HG03378 (cell line): Measurements from ENCODE around the gene ZFY.

ENCODE experiments used
- ATAC-seq: cut with Tn5 transposase; IDR thresholded peaks from one replicate; pipeline ENCODE4 v1.9.1; 2021; ENCODE audit warnings: mild to moderate bottlenecking, moderate library complexity; ENCODE audit not compliant: unreplicated experiment

Gene ZFY

DNA sequence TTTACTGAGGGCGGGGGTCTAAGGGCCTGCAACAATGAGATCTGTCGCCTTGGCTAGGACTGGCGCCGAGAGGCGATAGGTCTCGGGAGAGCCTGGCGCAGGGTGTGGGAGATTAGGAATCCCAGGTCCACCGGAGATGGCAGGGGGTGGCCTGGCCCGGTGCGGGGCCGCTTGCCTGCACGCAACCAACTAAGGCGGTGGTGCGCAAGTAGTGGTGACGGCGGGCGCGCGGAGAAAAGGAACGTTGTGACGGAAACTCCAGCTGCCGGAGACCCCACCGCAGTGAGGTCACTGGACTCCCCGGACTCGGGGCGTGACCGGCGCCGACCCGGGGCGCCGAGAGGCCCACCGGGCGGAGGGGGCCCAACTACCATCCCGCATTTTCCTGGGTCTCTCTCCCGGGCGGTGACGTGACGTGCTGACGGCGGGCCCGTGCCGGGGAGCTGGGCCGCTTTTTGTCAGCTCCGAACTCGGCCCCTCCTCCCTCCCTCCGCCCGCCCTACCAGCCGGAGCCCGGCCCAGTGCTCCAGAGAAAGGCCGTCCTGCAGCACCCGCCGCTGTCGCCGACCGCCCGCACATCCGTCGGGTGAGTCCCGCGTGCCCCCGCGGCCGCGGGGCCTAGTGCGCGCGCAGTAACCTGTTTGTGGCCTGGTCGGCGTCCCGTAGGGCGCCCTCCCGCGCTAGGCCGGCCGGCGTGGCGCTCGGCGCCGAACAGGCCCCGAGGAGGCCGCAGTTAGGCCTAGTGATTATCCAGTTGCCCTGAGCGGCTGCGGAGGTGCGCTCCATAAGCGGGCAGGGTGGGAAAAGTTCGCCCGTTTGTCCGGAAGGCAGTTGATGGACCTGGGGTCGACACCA, at the start of gene ZFY:
Gene ZFY (plus strand): TSS at position 521 of the 855 bp plus-strand sequence. CDS start 18,556 bp downstream, outside the sequence.
- ATAC-seq = no peak

DNA sequence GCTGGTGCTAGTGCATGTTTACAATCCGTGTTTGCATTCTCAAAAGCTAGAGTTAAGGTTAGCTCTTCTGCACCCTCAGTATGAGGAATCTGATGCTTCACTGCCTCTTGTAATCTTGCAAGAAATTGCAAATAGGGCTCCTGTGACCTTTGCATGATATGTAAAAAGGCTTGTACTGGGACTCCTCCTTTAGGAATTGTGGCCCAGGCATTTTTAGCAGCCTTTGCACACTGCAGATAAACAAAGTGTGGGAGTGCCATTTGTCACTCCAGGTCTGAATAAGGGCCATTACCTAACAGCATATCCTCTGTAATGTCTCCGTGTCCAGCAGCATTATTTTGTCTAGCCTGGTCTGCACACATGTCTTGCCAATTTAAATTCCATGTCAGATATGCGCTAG, 49.3 kb upstream of the ZFY start:
- no peak for ATAC-seq

DNA sequence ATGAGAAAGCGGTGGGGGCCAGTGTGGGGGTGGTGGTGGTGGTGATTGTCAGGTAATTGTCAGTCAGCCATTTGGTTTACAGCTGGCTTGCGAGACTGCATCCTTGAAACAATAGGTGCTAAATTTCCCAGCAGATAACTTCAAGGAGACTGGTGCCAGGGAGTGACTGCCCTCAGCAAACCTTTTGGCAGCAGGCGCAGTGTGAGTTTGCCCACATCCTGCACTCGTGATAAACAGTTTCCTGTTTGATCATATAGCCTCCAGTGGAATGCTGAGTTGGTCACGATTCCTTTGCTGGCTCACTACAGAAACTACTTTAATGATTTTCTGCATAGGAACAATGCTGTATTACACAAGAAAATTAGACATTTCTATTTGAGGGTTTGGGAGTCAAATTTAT, 47.8 kb upstream of the ZFY start:
- no peak for ATAC-seq

GRCh38 chrY:2887955-2888354, 47.2 kb upstream of the ZFY start:
- no peak for ATAC-seq

DNA sequence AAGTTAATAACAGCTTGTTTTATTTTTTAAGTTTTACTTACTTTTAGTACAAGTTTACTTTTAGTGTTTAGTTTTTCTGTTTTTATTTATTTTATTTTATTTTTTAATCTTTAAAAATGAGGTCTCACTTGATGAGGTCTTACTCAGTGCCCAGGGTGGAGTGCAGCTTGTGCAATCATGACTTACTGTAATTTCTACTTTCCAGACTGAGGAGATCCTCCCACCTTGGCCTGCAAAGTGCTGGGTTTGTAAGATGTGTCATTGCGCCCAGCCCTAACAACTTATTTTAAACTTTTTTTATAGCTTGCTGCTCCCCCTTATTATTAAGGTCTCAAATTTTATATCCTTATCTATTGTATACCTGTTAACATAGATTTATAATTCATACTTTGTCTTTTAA, 41.7 kb upstream of the ZFY start:
- no peak for ATAC-seq

DNA sequence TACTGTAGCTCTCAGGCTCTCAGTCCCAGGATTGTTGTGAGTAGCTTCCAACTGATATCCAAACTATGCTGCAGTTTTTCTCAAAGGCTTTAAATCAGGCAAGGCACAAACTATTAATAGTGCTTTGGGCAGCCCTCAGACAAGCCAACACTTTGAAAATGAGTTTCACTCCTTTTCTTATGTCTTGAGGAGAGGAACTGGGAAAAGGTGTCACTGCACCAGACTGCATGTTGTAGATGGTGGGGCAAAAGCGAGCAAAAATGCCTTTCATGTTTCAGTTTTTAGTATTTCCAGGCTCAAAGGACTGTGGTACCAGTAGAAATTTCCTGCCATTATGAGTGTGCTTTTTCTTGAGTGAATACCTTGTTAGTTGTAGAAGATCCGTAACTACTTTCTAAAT, 39.1 kb upstream of the ZFY start:
- ATAC-seq = no peak

GRCh38 chrY:2907356-2907755, 27.8 kb upstream of the ZFY start:
- no peak for ATAC-seq

DNA sequence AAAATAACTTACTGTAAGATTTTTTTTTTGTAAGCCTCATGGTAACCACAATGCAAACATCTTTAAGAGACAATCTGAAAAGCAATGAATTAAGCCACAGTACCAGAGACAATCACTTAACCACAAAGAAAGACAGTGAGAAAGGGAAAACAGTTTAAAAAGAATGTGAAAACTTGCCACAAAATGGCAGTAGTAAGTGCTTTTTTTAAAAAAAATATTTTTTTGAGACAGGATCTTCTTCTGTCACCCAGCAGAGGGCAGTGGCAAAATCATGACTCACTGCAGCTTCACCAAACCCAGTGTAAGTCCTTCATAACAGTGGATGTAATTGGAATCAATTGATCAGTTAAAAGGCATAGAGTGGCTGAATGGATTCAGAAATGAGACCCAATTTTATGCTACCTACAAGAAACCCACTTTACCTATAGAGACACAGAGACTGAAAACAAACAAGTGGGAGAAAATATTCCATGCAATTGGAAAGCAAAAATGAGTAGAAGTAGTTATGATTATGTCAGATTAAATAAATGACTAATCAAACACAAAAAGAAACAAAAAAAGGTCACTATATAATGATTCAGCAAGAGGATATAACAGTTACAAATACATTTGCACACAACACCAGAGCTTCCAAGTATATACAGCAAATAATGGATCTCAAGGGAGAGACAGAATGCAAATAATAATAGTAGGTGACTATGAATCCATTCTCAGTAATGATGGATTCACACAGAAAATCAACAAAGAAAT, 21.9 kb upstream of the ZFY start:
- no peak for ATAC-seq

GRCh38 chrY:2934078-2934477, 1.1 kb upstream of the ZFY start:
- no peak for ATAC-seq

DNA sequence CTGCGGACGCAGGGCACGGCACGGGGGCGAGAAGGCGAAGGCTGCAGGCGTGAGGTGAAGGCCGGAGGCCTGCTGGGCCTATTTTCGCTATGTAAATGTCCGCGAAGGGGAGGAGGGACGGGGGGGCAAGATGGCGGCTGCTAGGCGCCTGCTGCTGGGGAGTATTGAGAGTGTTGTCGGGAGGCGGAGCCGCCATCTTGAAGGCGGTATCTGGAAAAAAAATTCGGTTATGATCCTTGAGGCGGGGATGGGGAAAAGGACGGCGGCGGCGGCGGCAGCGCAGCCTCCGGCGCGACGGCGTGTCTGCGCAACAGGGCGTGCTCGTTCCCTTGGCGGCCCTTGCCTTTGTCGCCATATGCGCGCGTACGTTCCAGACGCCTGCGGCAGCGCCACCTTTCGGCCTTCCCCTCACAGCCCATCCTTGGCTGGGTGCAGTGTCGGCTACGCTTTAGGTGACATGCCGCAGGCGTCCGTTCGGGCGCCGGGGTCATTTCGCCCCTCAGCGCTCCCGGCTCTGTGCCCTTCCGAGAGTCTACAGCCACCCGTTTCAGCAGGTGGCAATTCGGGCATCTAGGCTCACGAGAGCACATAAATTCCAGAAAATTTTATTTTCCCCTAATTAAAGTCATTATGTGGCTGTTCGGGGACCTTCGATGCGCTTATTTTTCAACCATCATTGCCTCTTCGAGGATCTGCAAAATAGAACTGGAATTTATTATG, 695 bp downstream of the ZFY start:
- no peak for ATAC-seq

- ATAC-seq = no peak
These were observed 1.2 kb downstream of the ZFY start for GRCh38 chrY:2936436-2936750.

GRCh38 chrY:2937149-2937548, 2.0 kb downstream of the ZFY start:
- ATAC-seq = no peak

- ATAC-seq = no peak
These were observed 14.5 kb downstream of the ZFY start for GRCh38 chrY:2949590-2950252.

- no peak for ATAC-seq
These were observed 15.5 kb downstream of the ZFY start for GRCh38 chrY:2950655-2951054.

GRCh38 chrY:2952912-2953311, 17.7 kb downstream of the ZFY start:
- no peak for ATAC-seq

- ATAC-seq = no peak
These were observed 19.6 kb downstream of the ZFY start for GRCh38 chrY:2954735-2955134.

- ATAC-seq = no peak
These were observed 20.4 kb downstream of the ZFY start for GRCh38 chrY:2955561-2955960.

- no peak for ATAC-seq
These were observed 26.9 kb downstream of the ZFY start for GRCh38 chrY:2962061-2962460.

GRCh38 chrY:2964814-2965213, 29.6 kb downstream of the ZFY start:
- no peak for ATAC-seq

GRCh38 chrY:2965629-2966028, 30.4 kb downstream of the ZFY start:
- ATAC-seq = no peak

- no peak for ATAC-seq
These were observed 34.4 kb downstream of the ZFY start for GRCh38 chrY:2969561-2969960.
